Fibroblast of skin of left biceps (primary cell): ENCODE measurements around the gene INTS1.
"Not testable (repeated sequence)": the region's sequence is repeated elsewhere in the genome, so short reads cannot be mapped to it uniquely, and the experiment has no call there.

Source experiments
- DNase-seq, 2 experiments: peaks; one replicate each; pipeline ENCODE4 v3.0.0-alpha.2; 2013; ENCODE audit warnings: low read depth in 2 of 2

Gene INTS1

DNA sequence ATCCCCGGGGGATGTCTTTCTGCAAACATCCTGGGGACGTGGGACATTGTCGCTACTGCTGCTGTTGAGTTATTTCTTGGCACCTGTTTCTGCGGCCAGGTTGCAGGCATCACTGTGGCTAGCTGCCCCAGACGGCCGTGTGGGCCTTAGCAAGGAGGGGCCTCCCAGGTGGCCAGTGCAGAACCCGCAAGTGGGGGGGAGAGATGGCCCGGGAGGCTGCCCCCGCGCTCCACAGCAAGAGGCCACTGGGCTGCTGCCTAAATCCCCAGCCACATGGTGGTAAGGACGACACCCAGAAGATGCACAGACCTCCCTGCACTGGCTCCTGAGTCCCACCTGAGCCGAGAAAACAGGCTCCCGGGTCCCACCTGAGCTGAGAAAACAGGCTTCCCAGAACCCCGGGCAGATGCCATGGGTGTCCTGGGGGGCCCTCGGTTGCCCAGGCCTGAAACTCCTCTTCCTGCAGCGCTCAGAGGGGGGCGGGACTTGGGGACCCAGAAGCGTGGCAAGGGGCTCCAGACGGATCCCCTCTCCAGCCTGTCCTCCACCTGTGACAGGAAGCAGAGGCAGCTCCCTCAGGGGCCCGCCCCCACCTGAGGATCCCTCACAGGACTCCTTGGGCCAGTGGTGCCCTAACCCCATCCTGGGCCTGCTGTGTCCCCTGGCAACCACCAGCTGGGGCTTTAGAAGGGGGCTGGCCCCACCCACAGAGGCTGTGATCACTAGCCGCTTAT is 25.4 kb upstream of the INTS1 start:
- no peak for DNase-seq

DNA sequence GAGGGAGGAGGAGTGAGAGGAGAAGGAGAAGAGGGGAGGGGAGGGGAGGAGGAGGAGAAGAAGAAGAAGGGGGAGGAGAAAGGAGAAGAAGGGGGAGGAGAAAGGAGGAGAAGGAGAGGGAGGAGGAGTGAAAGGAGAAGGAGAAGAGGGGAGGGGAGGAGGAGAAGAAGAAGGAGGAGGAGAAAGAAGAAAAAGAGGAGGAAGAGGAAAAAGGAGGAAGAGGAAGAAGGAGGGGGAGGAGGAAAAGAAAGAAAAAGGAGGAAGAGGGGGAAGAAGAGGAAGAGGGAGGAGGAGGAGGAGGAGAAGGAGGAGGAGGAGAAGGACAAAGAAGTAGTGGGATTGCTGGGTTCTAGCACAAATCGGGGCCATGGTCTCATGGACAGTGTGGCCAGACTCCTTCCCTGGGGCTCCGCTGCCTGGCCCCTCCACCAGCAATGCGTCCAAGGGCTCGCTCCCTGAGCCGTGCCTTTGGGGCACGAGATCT is 22.1 kb upstream of the INTS1 start:
- no peak for DNase-seq

DNA sequence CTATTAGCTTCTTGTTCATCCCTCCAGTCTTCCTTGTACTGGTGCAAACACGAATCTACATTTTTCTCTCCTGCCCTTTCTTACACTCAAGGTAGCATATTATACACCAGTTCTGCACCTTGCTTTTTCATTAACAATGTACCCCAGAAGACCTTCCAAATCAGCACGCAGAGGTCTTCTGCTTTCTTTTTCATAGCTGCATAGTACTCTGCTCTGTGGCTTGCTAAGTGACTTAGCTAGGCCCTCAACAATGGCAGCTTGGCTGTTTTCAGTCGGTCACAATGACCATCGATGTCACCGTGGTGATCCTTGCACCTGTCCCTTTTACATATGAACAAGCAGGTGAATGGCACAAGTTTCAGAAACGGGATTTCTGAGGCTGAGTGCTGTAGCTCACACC is 21.2 kb upstream of the INTS1 start:
- DNase-seq: no peak

GRCh38 chr7:1523844-1524243 is 19.7 kb upstream of the INTS1 start:
- DNase-seq: no peak

- no peak for DNase-seq
Measured at GRCh38 chr7:1523208-1523607, 19.0 kb upstream of the INTS1 start.

DNA sequence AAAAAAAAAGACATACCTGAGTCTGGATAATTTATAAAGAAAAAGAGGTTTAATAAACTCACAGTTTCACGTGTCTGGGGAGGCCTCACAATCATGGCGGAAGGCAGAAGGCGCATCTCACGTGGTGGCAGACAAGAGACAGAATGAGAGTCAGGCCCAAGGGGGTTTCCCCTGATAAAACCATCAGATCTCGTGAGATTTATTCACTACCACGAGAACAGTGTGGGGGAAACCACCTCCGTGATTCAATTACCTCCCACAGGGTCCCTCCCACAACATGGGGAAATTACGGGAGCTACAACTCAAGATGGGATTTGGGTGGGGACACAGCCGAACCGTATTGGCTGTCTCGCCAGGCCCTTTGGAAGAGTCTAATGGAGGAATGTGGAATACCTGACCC is 17.3 kb upstream of the INTS1 start:
- DNase-seq: no peak

GRCh38 chr7:1520539-1521234 is 16.5 kb upstream of the INTS1 start:
- DNase-seq: no peak

GRCh38 chr7:1519322-1519922 is 15.2 kb upstream of the INTS1 start:
- DNase-seq: not testable (repeated sequence)

DNA sequence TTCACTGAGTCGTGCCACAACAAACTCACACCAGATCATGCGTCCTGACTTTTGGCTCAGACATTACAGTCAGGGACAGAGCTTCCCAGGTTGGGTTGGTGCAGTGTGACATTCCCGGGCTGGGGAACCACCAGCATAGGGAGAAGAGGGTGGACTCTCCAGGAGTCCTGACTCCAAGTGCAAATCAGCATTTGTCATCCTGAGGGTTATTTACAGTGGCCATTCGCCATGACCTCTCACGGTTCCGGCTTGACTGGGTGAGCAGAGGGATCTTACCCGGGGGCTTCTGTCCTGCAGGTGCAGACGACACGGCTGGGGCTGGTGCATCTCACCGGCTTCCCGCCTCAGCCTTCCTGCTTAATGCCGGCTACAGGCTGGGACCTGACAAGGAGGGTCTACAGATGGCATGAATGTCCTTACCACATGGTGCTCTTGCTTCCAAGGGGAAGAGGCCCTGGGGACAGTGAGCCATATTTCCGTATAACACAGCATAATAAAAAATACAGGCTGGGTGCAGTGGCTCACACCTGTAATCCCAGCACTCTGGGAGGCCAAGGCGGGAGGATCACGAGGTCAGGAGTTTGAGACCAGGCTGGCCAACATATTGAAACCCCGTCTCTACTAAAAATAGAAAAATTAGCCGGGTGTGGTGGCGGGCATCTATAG is 12.5 kb upstream of the INTS1 start:
- no peak for DNase-seq

- not testable (repeated sequence) for DNase-seq
Measured at GRCh38 chr7:1515509-1515967, 11.3 kb upstream of the INTS1 start.

DNA sequence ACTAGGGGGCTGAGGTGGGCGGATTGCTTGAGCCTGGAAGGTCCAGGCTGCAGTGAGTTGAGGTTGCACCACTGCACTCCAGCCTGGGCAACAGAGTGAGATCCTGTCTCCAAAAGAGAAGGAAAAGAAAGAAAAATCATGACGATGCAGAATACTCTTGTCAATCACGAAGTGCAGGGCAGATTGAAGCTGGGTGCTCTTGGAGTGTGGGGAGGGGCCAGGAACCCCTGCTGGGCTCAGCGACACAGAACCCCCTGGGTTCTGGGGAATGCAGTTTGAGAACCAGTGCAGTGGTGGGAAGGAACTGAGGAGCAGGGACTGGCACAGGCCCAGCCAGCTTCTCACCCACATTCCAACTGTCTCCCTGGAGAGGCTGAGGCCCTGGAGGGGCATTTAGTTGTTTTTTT is 10.8 kb upstream of the INTS1 start:
- DNase-seq: no peak

DNA sequence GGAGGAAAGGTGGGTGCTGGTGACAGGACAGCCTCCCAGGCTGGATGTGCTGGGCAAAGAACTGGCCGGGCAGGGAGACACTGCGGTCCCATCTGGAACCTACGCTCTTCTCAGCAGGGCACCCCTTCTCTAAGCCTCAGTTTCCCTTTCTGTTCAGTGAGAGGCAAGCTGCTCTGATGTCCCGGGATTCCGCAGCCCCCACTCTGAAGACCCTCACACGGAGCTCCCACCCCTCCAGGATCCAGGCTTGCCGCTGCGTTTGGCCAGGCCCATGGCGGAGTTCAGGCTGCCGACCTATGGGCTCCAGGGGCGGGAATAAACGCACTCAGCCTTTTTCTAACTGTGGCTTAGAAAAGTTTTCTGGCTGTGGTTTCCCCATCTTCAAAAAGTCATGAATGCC is 10.2 kb upstream of the INTS1 start:
- no peak for DNase-seq

- DNase-seq: no peak
Measured at GRCh38 chr7:1513657-1514095, 9.5 kb upstream of the INTS1 start.

GRCh38 chr7:1512781-1513656 is 8.8 kb upstream of the INTS1 start:
- DNase-seq: no peak

DNA sequence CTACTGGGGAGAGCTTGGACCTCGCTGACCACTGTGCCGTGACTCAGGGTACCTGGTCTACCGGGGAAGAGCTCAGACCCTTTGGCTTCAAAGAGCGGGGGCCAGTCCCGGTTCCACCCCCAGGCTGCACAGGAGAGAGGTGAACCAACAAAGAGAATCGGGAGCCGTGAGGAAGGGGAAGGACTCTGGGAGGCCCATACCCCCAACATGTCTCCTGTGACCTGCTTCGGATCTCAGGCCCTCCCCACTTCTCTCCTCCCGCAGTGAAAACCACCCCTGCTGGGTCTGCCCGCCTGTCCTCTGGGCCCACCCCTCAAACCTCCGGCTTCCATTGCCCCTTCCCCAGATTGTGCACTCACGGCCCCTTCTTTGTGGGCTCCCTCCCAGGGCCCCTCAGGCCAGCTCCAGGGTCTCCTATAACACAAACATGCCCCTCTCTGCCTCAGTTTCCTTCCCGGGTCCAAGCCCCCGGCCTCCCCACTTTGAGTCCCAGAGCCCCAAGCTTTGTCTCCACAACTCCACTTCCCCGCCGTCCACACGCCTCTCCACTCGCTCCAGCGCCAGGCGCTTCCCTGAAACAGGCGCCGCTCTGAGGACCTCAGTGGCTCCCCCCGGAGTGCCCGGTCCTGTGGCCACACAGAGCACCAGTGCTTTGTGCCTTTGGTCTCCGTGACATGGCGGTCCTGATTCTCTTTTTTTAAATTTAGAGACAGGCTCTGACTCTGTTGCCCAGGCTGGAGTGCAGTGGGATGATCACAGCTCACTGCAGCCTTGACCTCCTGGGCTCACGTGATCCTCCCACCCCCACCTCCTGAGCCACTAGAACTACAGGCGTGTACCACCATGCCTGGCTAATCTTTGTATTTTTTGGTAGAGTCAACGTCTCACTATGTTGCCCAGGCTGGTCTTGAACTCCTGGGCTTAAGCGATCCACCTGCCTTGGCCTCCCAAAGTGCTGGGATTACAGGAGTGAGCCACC is 7.5 kb upstream of the INTS1 start:
- DNase-seq: no peak

DNA sequence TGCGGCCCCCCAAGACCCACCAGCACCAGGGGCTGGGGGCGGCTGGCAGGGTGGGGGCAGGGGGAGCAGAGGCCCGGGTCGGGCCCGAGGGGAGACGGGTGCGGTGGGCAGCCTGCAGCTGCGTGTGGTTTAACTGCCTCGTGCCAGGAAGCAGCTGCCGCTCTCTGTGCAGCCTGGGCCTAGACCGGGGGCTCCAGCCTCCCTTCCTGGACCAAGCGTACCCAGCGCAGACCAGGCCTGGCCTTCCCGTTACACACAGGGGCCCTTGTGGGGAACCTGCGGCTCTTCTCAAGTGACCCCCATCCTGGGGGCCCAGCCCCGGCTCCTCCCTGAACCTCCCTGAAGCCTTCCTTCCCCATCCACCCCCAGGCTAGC is 6.6 kb upstream of the INTS1 start:
- DNase-seq: no peak

DNA sequence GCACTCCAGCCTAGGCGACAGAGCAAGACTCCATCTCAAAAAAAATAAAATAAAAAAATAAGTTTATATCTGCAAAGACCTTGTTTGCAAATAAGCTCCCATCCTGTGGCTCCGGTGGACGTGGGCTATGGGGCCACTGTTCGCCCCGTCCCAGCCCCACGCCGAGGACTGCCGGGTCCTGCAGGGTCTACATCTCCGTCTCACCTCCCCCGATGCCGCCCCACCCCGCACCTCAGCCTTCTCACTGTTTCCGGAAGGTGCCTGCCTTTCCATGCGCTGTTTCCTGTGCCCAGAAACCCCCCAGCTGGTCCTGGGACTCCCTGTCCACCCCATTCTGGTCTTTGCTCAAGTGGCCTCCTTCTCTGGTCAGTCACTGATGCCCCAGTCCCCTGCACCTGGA is 5.0 kb upstream of the INTS1 start:
- no peak for DNase-seq

DNA sequence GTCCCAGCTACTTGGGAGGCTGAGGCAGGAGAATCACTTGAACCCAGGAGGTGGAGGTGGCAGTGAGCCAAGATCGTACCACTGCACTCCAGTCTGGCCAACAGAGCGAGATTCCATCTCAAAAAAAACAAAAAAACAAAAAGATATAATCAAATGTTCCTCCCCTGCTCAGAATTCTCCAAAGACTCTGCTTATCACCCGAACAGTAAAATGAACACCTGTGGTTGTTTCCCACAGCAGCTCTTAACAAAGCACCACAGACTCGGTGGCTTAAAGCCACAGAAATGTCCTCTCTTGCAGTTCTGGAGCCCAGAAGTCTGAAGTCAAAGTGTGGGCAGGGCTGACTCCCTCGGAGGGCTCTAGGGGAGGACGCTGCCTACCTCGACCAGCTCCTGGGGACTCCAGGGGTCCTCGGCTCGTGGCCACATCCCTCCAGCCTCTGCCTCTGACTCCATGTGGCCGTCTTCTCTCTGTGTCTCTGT is 4.1 kb upstream of the INTS1 start:
- DNase-seq: no peak

DNA sequence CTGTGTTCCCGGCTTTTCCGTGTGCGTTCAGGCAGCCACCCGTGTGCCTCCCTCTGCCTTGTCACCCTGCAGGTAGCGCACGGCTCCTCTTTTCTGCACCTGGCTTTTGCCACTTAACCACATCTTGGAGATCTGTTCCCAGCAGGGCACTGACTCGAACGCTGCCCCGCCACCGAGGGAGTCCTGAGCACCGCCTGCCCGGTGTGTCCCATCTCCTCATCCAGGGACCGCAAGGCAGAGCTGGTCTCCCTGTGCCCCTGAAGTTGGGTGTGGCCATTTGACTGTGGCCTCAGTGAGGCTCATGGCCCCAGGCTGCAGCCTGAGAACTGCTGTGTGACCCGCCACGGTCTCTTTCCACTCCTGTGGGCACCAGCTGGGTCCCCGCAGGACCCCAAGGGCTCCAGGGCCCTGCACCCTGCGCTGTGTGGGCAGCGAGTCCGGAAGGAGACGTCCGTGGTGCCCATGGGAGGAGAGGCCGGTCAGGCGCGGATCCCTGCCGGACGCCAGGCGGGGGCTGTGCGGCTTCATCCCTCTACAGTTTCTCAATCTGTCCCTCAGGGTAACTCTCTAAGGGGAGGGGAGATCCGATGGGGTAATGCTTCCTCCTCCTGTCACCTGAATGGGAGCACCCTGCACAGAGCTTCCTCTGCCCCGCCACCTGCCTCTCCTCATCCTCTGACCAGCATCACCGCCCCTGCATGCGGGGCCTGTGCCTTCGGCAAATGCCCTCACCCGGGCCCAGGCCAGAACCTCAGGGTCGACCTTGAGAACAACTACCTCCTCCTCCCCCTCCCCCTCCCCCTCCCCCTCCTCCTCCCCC is 1.8 kb upstream of the INTS1 start:
- no peak for DNase-seq
